Glomerular endothelial cell (primary cell): ENCODE measurements around the gene EFHD2. TPM values are rescaled to one million over a fixed set of nuclear protein-coding genes. Genes with fewer than 3 reads are reported as not detected.
"Not testable (repeated sequence)": the region's sequence is repeated elsewhere in the genome, so short reads cannot be mapped to it uniquely, and the experiment has no call there.

Experiments used
- DNase-seq: peaks from one replicate; pipeline ENCODE4 v3.0.0-alpha.2; 2011; ENCODE audit warnings: low read depth, low spot score; ENCODE audit errors: extremely low read depth
- total RNA-seq: library from RNA; depleted of rRNA; stranded (reverse); fragments of >200 nt; gene quantifications from 2 replicates; pipeline ENCODE4 v1.2.3, GENCODE V29; 2015

Gene EFHD2
- total RNA-seq, 1 donor from 2014 or later, result 70.3 TPM

- no peak for DNase-seq
Observed at GRCh38 chr1:15410884-15411245, 1.2 kb downstream of the EFHD2 start.

DNA sequence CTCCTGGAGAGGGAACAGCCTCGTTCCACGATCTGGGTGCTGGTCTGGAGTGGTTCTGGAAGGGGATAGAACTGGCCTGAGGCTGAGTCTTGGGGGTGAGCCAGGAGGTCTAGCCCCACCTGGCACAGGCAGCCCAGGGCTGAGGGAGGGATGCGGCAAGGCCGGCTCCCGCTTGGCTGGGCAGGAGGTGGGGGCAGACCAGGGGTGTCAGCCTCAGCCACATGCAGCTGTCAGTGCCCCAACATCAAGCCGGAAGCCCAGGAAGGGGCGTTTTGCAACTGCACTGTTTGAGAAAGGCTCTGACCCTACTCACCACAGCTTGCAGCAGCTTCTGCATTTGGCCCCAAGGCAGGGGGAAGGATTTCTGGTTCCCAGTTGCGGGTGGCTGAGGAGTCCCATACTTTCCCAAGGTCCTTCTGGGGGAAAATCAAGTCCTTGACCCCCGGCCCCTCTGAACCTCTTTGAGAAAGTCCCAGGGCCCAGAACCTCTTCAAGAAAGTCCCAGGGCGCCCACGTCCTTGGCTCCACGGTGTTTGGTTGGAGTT, 2.0 kb downstream of the EFHD2 start:
- DNase-seq, result no peak

DNA sequence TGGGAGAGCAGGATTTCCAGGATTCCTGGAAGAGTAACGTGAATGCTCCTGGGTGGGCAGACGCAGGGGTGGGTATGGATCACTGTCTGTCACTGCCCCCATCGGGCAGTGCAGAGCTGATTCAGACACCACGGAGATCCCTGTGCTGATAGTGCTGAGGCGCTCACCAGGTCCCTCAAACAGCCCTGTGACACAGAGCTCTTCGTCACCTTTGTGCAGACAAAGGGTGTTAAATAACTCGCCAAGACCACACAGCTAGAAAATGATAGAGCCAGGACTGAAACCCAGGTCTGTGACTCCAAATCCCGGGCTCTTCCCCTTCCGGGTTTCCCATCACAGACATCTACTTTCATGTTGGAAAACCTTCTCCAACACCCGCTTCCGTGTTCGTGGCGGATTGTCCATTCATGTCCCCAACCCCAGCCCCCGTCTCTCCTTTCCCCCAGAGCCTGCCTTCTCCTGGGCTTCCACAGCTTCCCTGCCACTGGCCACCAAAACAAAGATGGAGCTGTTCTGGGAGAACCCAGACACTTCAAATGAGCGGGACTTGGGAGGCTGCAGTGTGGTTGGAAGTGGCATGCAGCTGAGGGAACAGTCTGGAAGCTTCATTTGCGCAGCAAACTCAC, 2.6 kb downstream of the EFHD2 start:
- DNase-seq, result no peak

DNA sequence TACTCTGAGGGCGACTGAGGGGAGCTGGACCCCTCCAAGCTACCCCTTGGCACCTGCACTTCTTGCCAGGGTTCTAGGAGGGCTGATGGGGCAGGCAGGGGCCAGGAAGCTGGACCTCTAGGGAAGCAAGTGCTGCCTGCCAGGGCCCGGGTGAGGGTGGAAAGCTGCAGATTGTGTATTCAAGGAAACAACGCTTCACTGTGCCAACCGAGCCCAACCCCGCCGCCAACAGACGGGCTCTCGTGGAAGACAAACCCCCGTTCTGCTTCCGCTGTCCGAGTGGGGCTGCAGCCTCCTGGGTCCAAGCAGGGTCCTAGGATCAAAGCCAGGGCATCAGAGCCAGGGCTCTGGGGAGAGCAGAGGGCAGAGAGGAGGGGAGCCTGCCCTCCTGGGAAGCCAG, 3.2 kb downstream of the EFHD2 start:
- no peak for DNase-seq

- no peak for DNase-seq
Observed at GRCh38 chr1:15413563-15414444, 4.1 kb downstream of the EFHD2 start.

GRCh38 chr1:15414445-15414983, 4.8 kb downstream of the EFHD2 start:
- DNase-seq, result no peak

- no peak for DNase-seq
Observed at GRCh38 chr1:15417059-15417934, 7.6 kb downstream of the EFHD2 start.

- DNase-seq, result no peak
Observed at GRCh38 chr1:15418806-15419515, 9.3 kb downstream of the EFHD2 start.

GRCh38 chr1:15420853-15421465, 11.3 kb downstream of the EFHD2 start:
- DNase-seq, result no peak

- no peak for DNase-seq
Observed at GRCh38 chr1:15422871-15423270, 13.2 kb downstream of the EFHD2 start.

DNA sequence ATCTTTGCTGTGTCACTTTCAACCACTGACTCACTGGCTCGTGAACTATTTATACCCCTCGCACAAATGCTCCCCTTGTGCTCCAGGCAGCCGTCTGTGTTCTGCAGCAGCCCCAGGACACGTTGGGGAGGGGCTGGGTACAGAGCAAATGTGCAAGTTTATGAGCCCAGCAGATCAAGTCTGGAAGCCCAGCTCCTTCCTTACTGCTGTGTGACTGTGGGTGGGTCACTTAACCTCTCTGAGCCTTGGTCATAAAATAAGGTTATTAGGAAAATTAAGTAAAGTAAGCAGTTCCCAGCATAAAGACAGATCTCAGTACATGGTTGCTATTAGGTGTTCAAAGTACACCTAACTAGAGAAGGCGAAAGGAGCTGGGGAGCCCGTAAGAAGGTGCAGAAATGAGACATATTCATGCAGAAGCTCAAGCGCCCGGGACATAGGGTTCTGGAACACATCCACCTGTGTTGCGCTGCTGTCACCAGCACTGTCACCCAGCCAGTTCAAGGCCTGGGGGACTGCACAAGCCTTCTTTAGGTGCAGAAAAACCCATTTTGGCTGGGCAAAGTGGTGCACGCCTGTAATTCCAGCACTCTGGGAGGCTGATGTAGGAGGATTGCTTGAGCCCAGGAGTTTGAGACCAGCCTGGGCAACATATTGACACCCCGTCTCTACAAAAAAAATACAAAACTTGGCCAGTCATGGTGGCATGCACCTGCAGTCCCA, 13.8 kb downstream of the EFHD2 start:
- no peak for DNase-seq

DNA sequence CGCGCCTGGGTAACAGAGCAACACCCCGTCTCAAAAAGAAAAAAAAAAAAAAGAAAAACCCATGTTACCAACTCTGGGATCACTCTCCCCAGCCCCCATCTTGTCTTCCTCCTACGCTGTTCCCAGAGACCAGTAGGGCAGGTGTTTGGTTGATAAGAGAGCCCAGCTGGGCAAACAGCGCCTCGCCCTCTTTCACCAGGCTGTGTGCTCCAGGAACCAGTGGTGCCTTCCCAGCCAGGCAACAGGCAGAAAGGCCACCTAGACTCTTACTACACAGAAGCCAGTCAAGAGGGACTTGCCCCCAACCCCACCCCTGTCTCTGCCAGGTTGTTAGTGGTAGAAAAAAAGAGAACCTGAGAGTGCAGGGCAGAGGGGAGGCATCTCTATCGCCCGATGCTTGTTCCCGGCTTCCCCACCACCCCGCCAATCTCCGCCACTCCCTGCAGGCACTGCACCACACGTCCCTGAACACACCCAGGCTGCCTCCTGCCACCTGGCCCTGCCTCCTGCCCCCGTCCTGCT, 14.5 kb downstream of the EFHD2 start:
- DNase-seq, result no peak

DNA sequence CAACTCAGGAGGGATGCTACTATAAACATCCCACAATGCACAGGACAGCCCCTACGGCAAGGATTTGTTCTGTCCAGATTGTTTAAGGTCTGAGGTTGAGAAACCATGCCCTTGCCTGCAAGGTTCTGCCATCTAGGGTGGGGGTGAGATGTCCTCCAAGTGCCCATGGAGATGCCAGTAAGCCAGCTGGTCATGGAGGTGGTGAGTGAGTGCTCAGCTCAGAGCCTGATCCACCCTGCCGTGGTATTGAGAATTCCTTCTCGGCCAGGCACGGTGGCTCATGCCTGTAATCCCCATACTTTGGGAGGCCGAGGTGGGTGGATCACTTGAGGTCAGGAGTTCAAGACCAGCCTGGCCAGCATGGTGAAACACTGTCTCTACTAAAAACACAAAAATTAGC, 15.3 kb downstream of the EFHD2 start:
- no peak for DNase-seq

- no peak for DNase-seq
Observed at GRCh38 chr1:15425521-15425920, 15.8 kb downstream of the EFHD2 start.

GRCh38 chr1:15425958-15426357, 16.3 kb downstream of the EFHD2 start:
- no peak for DNase-seq

DNA sequence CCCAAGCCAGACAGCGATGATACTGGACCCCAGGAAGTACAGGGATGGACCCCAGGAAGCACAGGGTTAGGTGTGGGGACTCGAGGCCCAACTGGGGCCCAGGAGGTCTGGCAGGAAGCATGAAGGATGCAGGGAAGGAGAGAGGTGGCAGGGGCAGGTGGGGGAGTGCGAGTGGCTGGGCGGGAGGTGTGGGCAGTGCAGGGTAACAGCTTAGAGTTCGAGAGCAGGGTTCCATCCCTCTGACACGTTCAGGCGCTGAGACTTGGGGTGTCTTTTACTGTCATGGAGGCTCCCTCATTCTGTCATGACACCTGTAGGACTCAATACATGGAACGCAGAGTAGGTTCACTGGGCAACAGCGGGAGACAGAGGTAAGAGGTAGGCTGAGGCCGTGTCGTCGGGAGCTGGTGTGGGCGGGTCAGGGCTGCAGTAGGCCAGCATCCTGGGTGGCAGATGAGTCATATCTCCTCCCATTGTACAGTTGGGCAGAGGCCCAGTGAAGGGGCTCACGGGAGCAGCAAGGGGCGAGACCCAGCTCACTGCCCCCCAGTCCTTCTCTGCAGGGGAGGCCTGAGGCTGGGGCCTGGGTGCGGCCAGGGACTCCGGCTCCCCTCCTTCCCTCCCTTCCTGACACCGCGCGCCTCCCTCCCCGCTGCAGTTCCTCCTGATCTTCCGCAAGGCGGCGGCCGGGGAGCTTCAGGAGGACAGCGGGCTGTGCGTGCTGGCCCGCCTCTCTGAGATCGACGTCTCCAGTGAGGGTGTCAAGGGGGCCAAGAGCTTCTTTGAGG, 17.0 kb downstream of the EFHD2 start:
- no peak for DNase-seq

DNA sequence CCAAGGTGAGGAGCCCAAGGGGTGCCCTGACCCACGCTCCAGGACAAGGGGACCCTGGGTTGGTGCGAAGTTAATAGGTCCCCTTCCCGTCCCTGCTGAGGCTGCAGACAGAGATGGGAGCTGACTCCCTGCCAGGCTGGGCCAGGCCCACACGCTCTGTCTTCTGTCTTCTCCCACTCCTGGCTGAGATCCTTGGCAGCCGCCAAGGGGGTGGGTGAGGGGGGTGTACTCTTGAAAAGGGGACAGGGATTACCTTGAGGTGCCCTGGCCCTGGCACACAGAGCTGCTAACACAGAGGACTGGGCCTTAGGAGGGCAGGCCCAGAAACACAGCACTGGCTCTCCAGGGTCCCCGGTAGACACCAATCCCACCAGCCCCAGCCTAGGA, 17.6 kb downstream of the EFHD2 start:
- DNase-seq, result no peak

DNA sequence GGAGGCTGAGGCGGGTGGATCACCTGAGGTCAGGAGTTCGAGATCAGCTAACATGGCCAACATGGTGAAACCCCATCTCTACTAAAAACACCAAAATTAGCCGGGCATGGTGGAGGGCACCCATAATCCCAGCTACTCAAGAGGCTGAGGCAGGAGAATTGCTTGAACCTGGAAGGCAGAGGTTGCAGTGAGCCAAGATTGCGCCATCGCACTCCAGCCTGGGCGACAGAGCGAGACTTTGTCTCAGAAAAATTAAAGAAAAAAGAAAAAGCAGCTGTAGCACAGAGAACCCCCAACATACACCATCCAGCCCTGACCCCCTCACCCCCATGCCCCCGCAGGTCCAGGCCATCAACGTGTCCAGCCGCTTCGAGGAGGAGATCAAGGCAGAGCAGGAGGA, 18.6 kb downstream of the EFHD2 start:
- DNase-seq, result not testable (repeated sequence)
